HG03469 (cell line): ENCODE results near the gene ZFP3.
"Not testable (repeated sequence)": the region's sequence is repeated elsewhere in the genome, so short reads cannot be mapped to it uniquely, and the experiment has no call there.

Experiments used
- ATAC-seq: cut with Tn5 transposase; IDR thresholded peaks from one replicate; pipeline ENCODE4 v1.9.1; 2021; ENCODE audit warnings: mild to moderate bottlenecking, moderate library complexity, moderate number of reproducible peaks; ENCODE audit not compliant: unreplicated experiment

The ZFP3 gene

GRCh38 chr17:5137511-5138197, 59.4 kb downstream of the ZFP3 start:
- not testable (repeated sequence) for ATAC-seq

- ATAC-seq = not testable (repeated sequence)
Measured at GRCh38 chr17:5138198-5138544, 59.9 kb downstream of the ZFP3 start.

DNA sequence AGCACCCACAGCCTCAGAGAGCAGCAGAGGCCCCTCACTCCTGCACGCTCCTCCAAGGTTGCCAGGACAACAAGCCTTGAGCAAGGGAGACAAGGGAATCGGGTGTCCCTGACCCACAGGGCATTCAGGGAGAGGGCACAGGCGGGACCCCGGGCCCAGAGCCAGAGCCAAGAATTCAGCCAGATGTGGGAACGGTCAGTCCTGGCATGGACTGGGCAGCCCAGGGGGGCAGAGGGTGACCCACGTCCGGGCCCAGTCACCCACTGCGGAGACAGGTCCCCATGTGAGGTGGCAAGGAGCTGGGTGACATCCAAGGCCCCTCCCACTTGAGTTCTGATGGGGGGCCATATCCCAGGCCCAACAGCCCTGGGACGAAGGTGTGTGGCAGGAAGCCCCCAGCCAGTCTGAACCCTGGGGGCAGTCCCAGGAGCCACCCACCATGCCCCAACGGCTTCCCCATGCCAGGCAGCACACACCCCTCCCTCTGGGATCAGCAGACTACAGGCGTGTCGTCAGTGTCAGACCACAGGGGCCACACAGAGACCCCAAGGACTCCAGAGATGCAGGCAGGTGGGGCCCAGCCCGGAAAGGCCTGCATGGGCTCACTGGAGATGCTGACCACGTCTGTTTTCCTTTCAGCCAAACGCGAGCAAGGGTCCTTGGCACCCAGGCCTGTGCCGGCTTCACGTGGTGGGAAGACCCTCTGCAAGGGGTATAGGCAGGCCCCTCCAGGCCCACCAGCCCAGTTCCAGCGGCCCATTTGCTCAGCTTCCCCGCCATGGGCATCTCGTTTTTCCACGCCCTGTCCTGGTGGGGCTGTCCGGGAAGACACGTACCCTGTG, 60.6 kb downstream of the ZFP3 start:
- no peak for ATAC-seq

DNA sequence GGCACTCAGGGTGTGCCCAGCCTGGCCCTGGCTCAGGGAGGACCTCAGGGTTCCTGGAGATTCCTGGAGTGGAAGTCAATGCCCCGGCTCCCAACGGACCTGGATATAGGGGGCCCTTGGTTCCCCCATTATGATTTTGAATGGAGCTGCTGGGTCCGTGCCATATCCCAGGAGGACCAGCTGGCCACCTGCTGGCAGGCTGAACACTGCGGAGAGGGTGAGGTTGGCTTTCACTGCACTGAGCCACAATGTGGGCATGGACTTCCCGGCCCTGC, 61.1 kb downstream of the ZFP3 start:
- ATAC-seq = no peak

GRCh38 chr17:5142877-5143276, 64.6 kb downstream of the ZFP3 start:
- not testable (repeated sequence) for ATAC-seq
